ENCODE results near the gene EPB41L2.
"Not testable (repeated sequence)": the region's sequence is repeated elsewhere in the genome, so short reads cannot be mapped to it uniquely, and the experiment has no call there.

Gene EPB41L2

GRCh38 chr6:130837067-130837466 is 226.0 kb downstream of the EPB41L2 start:
- ATAC-seq (no peak), DNase-seq (no peak)

GRCh38 chr6:130836055-130836640 is 226.9 kb downstream of the EPB41L2 start:
- DNase-seq (no peak), ATAC-seq (no peak)

GRCh38 chr6:130834482-130835251 is 228.4 kb downstream of the EPB41L2 start:
- ATAC-seq (no peak), DNase-seq (no peak)

GRCh38 chr6:130833569-130833968 is 229.5 kb downstream of the EPB41L2 start:
- no peak for DNase-seq

GRCh38 chr6:130831607-130832006 is 231.4 kb downstream of the EPB41L2 start:
- no peak for ATAC-seq
- DNase-seq, result no peak

More at GRCh38 chr6:130833569-130833968, 229.5 kb downstream of the EPB41L2 start:
- no peak for ATAC-seq

GRCh38 chr6:130829333-130829910 is 233.6 kb downstream of the EPB41L2 start:
- ATAC-seq, result no peak
- no peak for DNase-seq

GRCh38 chr6:130827247-130828149 is 235.5 kb downstream of the EPB41L2 start, which contains the start of gene SMLR1:
SMLR1 (plus strand) TSS chr6:130827406; CDS start chr6:130827414, 8 bp downstream.
- DNase-seq (no peak), ATAC-seq (no peak)

- no peak for DNase-seq
- no peak for ATAC-seq
Measured at GRCh38 chr6:130826442-130827246, 236.4 kb downstream of the EPB41L2 start.

- DNase-seq (no peak), ATAC-seq (no peak)
Measured at GRCh38 chr6:130825772-130826441, 237.1 kb downstream of the EPB41L2 start.

GRCh38 chr6:130824978-130825694 is 237.9 kb downstream of the EPB41L2 start:
- no peak for DNase-seq
- no peak for ATAC-seq

- ATAC-seq (no peak), DNase-seq (no peak)
Measured at GRCh38 chr6:130822736-130823135, 240.3 kb downstream of the EPB41L2 start.

GRCh38 chr6:130815200-130816071 is 247.6 kb downstream of the EPB41L2 start:
- ATAC-seq, result no peak
- DNase-seq, result no peak

GRCh38 chr6:130814506-130814905 is 248.5 kb downstream of the EPB41L2 start:
- DNase-seq (no peak), ATAC-seq (no peak)

- ATAC-seq (no peak), DNase-seq (no peak)
Measured at GRCh38 chr6:130811932-130812331, 251.1 kb downstream of the EPB41L2 start.

GRCh38 chr6:130810307-130811030 is 252.6 kb downstream of the EPB41L2 start:
- no peak for ATAC-seq
- no peak for DNase-seq

GRCh38 chr6:130801368-130801767 is 261.7 kb downstream of the EPB41L2 start:
- not testable (repeated sequence) for ATAC-seq, DNase-seq

GRCh38 chr6:130797061-130797460 is 266.0 kb downstream of the EPB41L2 start:
- ATAC-seq (no peak), DNase-seq (no peak)

- DNase-seq, result no peak
- ATAC-seq, result no peak
Measured at GRCh38 chr6:130796313-130796905, 266.6 kb downstream of the EPB41L2 start.
